Measurements from ENCODE around the gene TRAPPC5.

DNA sequence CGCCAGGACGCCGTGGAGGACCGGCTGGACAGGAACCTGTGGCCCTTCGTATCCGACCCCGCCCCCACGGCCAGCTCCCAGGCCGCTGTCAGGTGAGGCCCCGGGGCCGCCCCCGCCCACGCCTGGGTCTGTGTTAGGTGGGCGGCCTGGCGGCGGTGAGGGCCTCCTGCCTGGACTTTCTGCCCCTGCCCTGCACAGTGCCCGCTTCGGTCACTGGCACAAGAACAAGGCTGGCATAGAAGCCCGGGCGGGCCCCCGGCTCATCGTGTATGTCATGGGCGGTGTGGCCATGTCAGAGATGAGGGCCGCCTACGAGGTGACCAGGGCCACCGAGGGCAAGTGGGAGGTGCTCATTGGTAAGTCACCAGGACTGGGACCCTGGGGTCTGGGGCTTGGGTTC, 33.5 kb upstream of the TRAPPC5 start:
- no peak for TF ChIP-seq POLR2A (IDR thresholded peaks at IDR 0.05)
- TF ChIP-seq, protein P1, sequence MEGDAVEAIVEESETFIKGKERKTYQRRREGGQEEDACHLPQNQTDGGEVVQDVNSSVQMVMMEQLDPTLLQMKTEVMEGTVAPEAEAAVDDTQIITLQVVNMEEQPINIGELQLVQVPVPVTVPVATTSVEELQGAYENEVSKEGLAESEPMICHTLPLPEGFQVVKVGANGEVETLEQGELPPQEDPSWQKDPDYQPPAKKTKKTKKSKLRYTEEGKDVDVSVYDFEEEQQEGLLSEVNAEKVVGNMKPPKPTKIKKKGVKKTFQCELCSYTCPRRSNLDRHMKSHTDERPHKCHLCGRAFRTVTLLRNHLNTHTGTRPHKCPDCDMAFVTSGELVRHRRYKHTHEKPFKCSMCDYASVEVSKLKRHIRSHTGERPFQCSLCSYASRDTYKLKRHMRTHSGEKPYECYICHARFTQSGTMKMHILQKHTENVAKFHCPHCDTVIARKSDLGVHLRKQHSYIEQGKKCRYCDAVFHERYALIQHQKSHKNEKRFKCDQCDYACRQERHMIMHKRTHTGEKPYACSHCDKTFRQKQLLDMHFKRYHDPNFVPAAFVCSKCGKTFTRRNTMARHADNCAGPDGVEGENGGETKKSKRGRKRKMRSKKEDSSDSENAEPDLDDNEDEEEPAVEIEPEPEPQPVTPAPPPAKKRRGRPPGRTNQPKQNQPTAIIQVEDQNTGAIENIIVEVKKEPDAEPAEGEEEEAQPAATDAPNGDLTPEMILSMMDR (IDR thresholded peaks at IDR 0.05) = no peak
- TF ChIP-seq POLR2AphosphoS5 (IDR thresholded peaks at IDR 0.05) = no peak
- no peak for TF ChIP-seq EP300 (IDR thresholded peaks at IDR 0.05)

Measured in suprapubic skin (tissue), 4 donors.